ENCODE measurements around the gene EVA1C. TPM values are rescaled to one million over a fixed set of nuclear protein-coding genes. Genes with fewer than 3 reads are reported as not detected.
A peak's percentile ranks its signal among the peaks of the same experiment; 100 is the strongest.
"Not testable (repeated sequence)": the region's sequence is repeated elsewhere in the genome, so short reads cannot be mapped to it uniquely, and the experiment has no call there.

Gene EVA1C
- polyA plus RNA-seq, 1 experiment = 5.7 TPM

DNA sequence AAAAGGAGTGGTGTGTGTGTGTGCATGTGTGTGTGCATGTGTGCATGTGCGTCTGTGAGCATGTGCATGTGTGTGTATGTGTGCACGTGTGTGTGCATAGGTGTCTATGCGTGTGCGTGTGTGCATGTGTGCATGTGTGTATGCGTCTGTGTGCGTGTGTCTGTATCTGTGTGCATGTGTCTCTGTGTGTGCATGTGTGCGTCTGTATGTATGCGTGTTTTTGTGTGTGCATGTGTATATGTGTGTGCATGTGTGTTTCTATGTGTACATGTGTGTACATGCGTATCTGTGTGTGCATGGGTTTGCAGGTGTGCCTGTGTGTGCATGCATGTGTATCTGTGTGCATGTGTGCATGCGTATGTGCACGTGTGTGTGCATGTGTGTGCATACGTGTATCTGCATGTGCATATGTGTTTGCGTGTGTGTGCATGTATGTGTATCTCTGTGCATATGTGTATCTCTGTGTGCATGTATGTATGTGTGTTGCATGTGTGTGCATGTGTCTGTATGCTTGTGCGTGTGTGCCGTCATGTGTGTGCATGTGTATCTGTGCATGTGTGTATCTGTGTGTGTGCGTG is 94.9 kb downstream of the EVA1C start:
- H3K27me3 ChIP-seq (ENCODE audit: control insufficient read depth, insufficient read depth, low read length) = no peaks in the 10 kb centered on the region
- H3K4me3 ChIP-seq (ENCODE audit: low read depth, low read length) = no peak overlapping the region
- TF ChIP-seq, protein P1, sequence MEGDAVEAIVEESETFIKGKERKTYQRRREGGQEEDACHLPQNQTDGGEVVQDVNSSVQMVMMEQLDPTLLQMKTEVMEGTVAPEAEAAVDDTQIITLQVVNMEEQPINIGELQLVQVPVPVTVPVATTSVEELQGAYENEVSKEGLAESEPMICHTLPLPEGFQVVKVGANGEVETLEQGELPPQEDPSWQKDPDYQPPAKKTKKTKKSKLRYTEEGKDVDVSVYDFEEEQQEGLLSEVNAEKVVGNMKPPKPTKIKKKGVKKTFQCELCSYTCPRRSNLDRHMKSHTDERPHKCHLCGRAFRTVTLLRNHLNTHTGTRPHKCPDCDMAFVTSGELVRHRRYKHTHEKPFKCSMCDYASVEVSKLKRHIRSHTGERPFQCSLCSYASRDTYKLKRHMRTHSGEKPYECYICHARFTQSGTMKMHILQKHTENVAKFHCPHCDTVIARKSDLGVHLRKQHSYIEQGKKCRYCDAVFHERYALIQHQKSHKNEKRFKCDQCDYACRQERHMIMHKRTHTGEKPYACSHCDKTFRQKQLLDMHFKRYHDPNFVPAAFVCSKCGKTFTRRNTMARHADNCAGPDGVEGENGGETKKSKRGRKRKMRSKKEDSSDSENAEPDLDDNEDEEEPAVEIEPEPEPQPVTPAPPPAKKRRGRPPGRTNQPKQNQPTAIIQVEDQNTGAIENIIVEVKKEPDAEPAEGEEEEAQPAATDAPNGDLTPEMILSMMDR (IDR thresholded peaks at IDR 0.05; ENCODE audit: low read depth, low read length) = no peak
- ChIA-PET POLR2A (no interaction called here), CTCF (no interaction called here)
- DNase-seq (ENCODE audit: low read depth, low spot score) = no peak
- H3K9me3 ChIP-seq (ENCODE audit: control insufficient read depth, insufficient read depth, low read length) = no peaks in the 10 kb centered on the region
- no peak overlapping the region for H3K27ac ChIP-seq (ENCODE audit: low read depth, low read length)

DNA sequence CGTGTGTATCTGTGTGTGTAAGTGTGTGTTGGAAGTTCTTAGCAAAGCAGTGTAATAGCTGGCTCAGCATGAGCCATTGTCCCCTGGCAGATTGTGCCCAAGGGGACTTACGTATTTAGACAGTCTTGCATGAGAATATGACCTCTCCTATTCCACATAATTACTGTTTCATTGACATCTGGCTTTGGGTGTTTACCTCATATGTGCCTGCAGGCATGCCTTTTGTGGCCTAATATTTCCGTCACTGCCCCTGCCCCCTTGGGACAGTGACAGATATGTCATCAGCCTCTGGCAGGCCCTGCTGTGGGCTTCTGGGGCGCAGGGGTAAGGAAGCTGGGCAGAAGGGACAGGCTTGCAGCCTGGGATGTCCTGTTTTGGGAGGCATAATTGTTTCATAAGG is 95.5 kb downstream of the EVA1C start:
- POLR2A ChIA-PET; H3K9me3 ChIP-seq (ENCODE audit: control insufficient read depth, insufficient read depth, low read length); H3K27ac ChIP-seq (ENCODE audit: low read depth, low read length); DNase-seq (ENCODE audit: low read depth, low spot score); H3K27me3 ChIP-seq (ENCODE audit: control insufficient read depth, insufficient read depth, low read length); CTCF ChIA-PET; H3K4me3 ChIP-seq (ENCODE audit: low read depth, low read length): not testable (repeated sequence)

DNA sequence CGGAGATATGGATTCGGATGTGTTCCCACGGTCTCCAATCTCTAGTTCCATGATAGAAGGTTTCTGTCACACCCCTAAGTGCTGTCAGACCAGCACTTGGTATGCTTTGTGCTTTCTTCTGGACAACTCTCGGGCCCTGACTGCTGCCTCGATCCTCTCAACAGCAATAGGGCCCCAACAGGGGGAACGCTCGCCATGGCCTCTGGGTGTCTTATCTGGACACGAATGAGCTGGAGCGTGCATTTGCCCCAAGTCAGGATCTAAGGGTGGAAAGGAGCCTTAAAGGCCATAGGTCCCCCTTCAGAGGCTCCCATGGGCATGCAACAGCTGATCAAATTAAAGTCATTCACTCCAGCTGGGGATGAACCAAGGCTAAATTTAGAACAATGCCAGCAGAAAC is 96.1 kb downstream of the EVA1C start:
- Histone ChIP-seq H3K9me3 (ENCODE audit: control insufficient read depth, insufficient read depth, low read length) (no peaks in the 10 kb centered on the region), H3K4me3 (ENCODE audit: low read depth, low read length) (no peak overlapping the region), H3K27me3 (ENCODE audit: control insufficient read depth, insufficient read depth, low read length) (no peaks in the 10 kb centered on the region), H3K27ac (ENCODE audit: low read depth, low read length) (no peak overlapping the region)
- ChIA-PET CTCF (no interaction called here), POLR2A (no interaction called here)
- TF ChIP-seq, protein P1 (IDR thresholded peaks at IDR 0.05; ENCODE audit: low read depth, low read length) = no peak
- no peak for DNase-seq (ENCODE audit: low read depth, low spot score)

DNA sequence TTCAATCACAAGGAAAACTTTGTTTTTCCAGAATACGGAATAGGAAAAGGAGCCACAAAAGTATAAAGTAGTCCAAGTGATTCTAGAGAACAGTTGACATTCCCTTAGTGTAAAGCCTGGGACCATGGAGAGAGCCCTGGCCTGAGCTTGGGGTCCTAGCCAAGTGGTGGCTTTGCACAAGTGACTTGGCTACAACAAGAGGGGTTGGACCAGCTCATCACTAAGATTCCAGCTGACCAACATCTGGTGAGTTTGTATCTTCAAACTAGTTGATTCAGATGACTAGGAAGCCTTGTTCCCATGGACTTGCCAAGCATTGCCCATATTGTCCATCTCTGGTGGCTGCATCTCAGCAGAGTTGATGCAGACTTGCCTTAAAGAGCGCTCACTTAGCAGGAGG is 96.5 kb downstream of the EVA1C start:
- H3K9me3 ChIP-seq (ENCODE audit: control insufficient read depth, insufficient read depth, low read length); POLR2A ChIA-PET; DNase-seq (ENCODE audit: low read depth, low spot score); CTCF ChIA-PET; H3K4me3 ChIP-seq (ENCODE audit: low read depth, low read length); H3K27me3 ChIP-seq (ENCODE audit: control insufficient read depth, insufficient read depth, low read length); H3K27ac ChIP-seq (ENCODE audit: low read depth, low read length): not testable (repeated sequence)

GRCh38 chr21:32514275-32515055 is 102.0 kb downstream of the EVA1C start:
- Histone ChIP-seq H3K27me3 (ENCODE audit: control insufficient read depth, insufficient read depth, low read length) (no peaks in the 10 kb centered on the region), H3K4me3 (ENCODE audit: low read depth, low read length) (no peak overlapping the region), H3K9me3 (ENCODE audit: control insufficient read depth, insufficient read depth, low read length) (peaks cover 8% of the 10 kb centered on the region; the same call in 1 of the 2 replicates), H3K27ac (ENCODE audit: low read depth, low read length) (no peak overlapping the region)
- DNase-seq (ENCODE audit: low read depth, low spot score) = no peak
- POLR2A ChIA-PET = no interaction called here
- TF ChIP-seq, protein P1 (IDR thresholded peaks at IDR 0.05; ENCODE audit: low read depth, low read length) = no peak
- CTCF ChIA-PET = interaction anchor here (1.0 to 1.4 kb wide), 2 partner anchors 56 to 100 kb away, joined by 3 to 4 read pairs; no protein-coding TSS in a partner anchor

DNA sequence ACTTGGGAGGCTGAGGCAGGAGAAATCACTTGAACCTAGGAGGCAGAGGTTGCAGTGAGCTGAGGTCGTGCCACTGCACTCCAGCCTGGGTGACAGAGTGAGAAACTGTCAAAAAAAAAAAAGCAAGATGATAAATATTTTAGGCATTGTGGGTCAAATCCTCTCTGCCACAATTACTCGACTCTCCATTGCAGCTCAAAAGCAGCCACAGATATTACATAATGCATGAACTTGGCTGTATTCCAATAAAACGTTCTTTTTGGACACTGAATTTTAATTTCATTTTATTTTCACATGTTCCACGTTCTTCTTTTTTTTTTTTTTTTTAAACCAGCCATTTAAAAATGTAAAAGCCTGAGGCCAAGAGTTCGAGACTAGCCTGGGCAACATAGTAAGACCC is 103.4 kb downstream of the EVA1C start:
- no peak for DNase-seq (ENCODE audit: low read depth, low spot score)
- Histone ChIP-seq H3K4me3 (ENCODE audit: low read depth, low read length) (no peak overlapping the region), H3K27ac (ENCODE audit: low read depth, low read length) (peak overlapping the region; percentile 99), H3K9me3 (ENCODE audit: control insufficient read depth, insufficient read depth, low read length) (peaks cover 11% of the 10 kb centered on the region; the same call in 1 of the 2 replicates), H3K27me3 (ENCODE audit: control insufficient read depth, insufficient read depth, low read length) (no peaks in the 10 kb centered on the region)
- CTCF ChIA-PET = interaction anchor here (0.5 to 1.3 kb wide), 5 partner anchors 46 to 102 kb away, joined by 3 to 7 read pairs (median 3); no protein-coding TSS in a partner anchor
- TF ChIP-seq, protein P1 (IDR thresholded peaks at IDR 0.05; ENCODE audit: low read depth, low read length) = no peak
- POLR2A ChIA-PET = interaction anchor here (0.7 to 1.3 kb wide), 2 partner anchors 21 to 122 kb away, joined by 4 to 5 read pairs; no protein-coding TSS in a partner anchor
